Gastrocnemius medialis (tissue), 4 donors: ENCODE results near the gene DIP2B.

Experiments
- CTCF ChIP-seq, 5 experiments: fragments of 450-650 bp in 3 of 5; fragments of 200-600 bp in 2 of 5; sonication (generic) in 2 of 5; IDR thresholded peaks in 4 of 5; conservative IDR thresholded peaks in 1 of 5; 1 replicate in 4 of 5; 2 replicates in 1 of 5; pipeline ENCODE4 v1.5.1; 2016 to 2019; ENCODE audit warnings: antibody characterized with exemption in 5 of 5, mild to moderate bottlenecking in 3 of 5, moderate library complexity in 3 of 5
- POLR2A ChIP-seq, 2 donors: fragments of 450-650 bp; IDR thresholded peaks; one replicate each; pipeline ENCODE4 v1.6.1; 2017; ENCODE audit warnings: antibody characterized with exemption in 2 of 2, mild to moderate bottlenecking in 2 of 2, moderate library complexity in 2 of 2

GRCh38 chr12:50666023-50666422 is 161.2 kb downstream of the DIP2B start:
- no peak for TF ChIP-seq CTCF (IDR thresholded peaks at IDR 0.05 in 4 of 5, conservative IDR thresholded peaks at IDR 0.05 in 1 of 5)
- no peak for TF ChIP-seq POLR2A (IDR thresholded peaks at IDR 0.05)
